Endothelial cell of umbilical vein (primary cell): Measurements from ENCODE around the gene TGM4. TPM values are rescaled to one million over a fixed set of nuclear protein-coding genes. Genes with fewer than 3 reads are reported as not detected.

ENCODE experiments used
- BruUV-seq: library from RNA; stranded (reverse); fragments of 400-500 nt; replicated peaks from 2 replicates; lab custom pipeline; 2021; lab: Mats Ljungman, UMichigan
- CTCF ChIA-PET: fragments of 300-600, 350-600 bp; sonication (Branson Sonifier 250); formaldehyde crosslinking; loops from one replicate; lab custom pipeline; 2021; ENCODE audit warnings: antibody characterized with exemption, inconsistent platforms; lab: Charles Lee
- POLR2A ChIA-PET: fragments of 300-600, 350-600 bp; sonication (Branson Sonifier 250); formaldehyde crosslinking; loops from one replicate; lab custom pipeline; 2021; ENCODE audit warnings: antibody characterized with exemption, inconsistent platforms; lab: Charles Lee
- DNase-seq: peaks from one replicate; pipeline ENCODE4 v3.0.0-alpha.2; 2011; ENCODE audit warnings: low read depth, low spot score
- FAIRE-seq: peaks from 2 replicates; lab custom pipeline; 2011; peaks lifted over from hg19 to GRCh38; lab: Jason Lieb, UNC
- H2AFZ ChIP-seq: 2 replicates; pipeline ENCODE4 v1.6.0; 2012; ENCODE audit warnings: low read depth, low read length, control low read depth, inconsistent platforms
- H3K27ac ChIP-seq: 2 replicates; pipeline ENCODE4 v1.5.1; 2011; ENCODE audit warnings: low read depth, mild to moderate bottlenecking, control low read depth, low read length, moderate library complexity; ENCODE audit not compliant: insufficient read depth
- H3K27me3 ChIP-seq, 2 experiments: 2 replicates each; pipeline versions ENCODE4 v1.6.0 to v1.6.1; 2011; ENCODE audit warnings: low read length in 2 of 2, mixed read lengths in 1 of 2; ENCODE audit not compliant: control insufficient read depth in 2 of 2, insufficient read depth in 2 of 2
- H3K36me3 ChIP-seq, 2 experiments: 2 replicates in 1 of 2; 3 replicates in 1 of 2; pipeline ENCODE4 v1.5.1; 2011; ENCODE audit warnings: low read length in 2 of 2, mild to moderate bottlenecking in 1 of 2, moderate library complexity in 1 of 2; ENCODE audit not compliant: control insufficient read depth in 2 of 2, insufficient read depth in 2 of 2; ENCODE audit errors: extremely low read depth in 1 of 2
- H3K4me1 ChIP-seq: 3 replicates; pipeline ENCODE4 v1.5.1; 2011; ENCODE audit warnings: mild to moderate bottlenecking, low read length; ENCODE audit not compliant: control insufficient read depth, insufficient read depth; ENCODE audit errors: extremely low read depth
- H3K4me2 ChIP-seq: 2 replicates; pipeline ENCODE4 v1.6.1; 2011; ENCODE audit warnings: low read length, control low read depth, mixed read lengths; ENCODE audit not compliant: insufficient read depth
- H3K4me3 ChIP-seq, 3 experiments: fragments of 200-600 bp in 1 of 3; sonication (generic), shearing (Covaris generic) in 1 of 3; replicated peaks in 1 of 3; 2 replicates each; pipeline ENCODE4 v1.5.1; 2011 to 2016; ENCODE audit warnings: control low read depth in 3 of 3, low read length in 3 of 3, mild to moderate bottlenecking in 2 of 3, inconsistent platforms in 1 of 3, low read depth in 1 of 3, moderate library complexity in 1 of 3; ENCODE audit not compliant: insufficient read depth in 1 of 3
- H3K79me2 ChIP-seq: 2 replicates; pipeline ENCODE4 v1.6.0; 2012; ENCODE audit warnings: low read length, inconsistent platforms; ENCODE audit not compliant: control insufficient read depth, insufficient read depth
- H3K9ac ChIP-seq: replicated peaks from 2 replicates; pipeline ENCODE3; 2011; ENCODE audit warnings: low read length, control low read depth; ENCODE audit not compliant: insufficient read depth; ENCODE audit errors: extremely low read depth
- H3K9me1 ChIP-seq: replicated peaks from 3 replicates; pipeline ENCODE4 v1.6.0; 2011; ENCODE audit warnings: mild to moderate bottlenecking, low read length; ENCODE audit not compliant: control insufficient read depth, insufficient read depth; ENCODE audit errors: extremely low read depth
- H3K9me3 ChIP-seq: replicated peaks from 2 replicates; pipeline ENCODE4 v1.5.1; 2012; ENCODE audit warnings: low read length, inconsistent platforms; ENCODE audit not compliant: control insufficient read depth, insufficient read depth
- H4K20me1 ChIP-seq: replicated peaks from 2 replicates; pipeline ENCODE3; 2011; ENCODE audit warnings: mild to moderate bottlenecking, low read length; ENCODE audit not compliant: control insufficient read depth, insufficient read depth; ENCODE audit errors: extremely low read depth
- CTCF ChIP-seq, 2 donors: IDR thresholded peaks; 1 replicate in 1 of 2; 2 replicates in 1 of 2; pipeline ENCODE4 v1.5.1; 2011; ENCODE audit warnings: low read length in 2 of 2, mild to moderate bottlenecking in 2 of 2, moderate library complexity in 2 of 2, control low read depth in 1 of 2, inconsistent platforms in 1 of 2, low read depth in 1 of 2; ENCODE audit not compliant: insufficient read depth in 1 of 2; ENCODE audit errors: extremely low read depth in 1 of 2
- EZH2 ChIP-seq: IDR thresholded peaks from 2 replicates; pipeline ENCODE4 v1.6.1; 2012; ENCODE audit warnings: borderline replicate concordance, low read depth, mild to moderate bottlenecking, moderate library complexity, low read length, inconsistent platforms; ENCODE audit not compliant: severe bottlenecking
- FOS ChIP-seq: IDR thresholded peaks from 2 replicates; pipeline ENCODE4 v1.6.1; 2011; ENCODE audit warnings: mild to moderate bottlenecking, low read length, moderate library complexity, borderline replicate concordance; ENCODE audit not compliant: insufficient read depth
- GATA2 ChIP-seq: IDR thresholded peaks from 2 replicates; pipeline ENCODE4 v1.7.0; 2011; ENCODE audit warnings: low read depth, mild to moderate bottlenecking, moderate library complexity, mixed read lengths, low read length; ENCODE audit not compliant: insufficient read length, insufficient read depth
- JUN ChIP-seq: IDR thresholded peaks from 2 replicates; pipeline ENCODE4 v1.6.1; 2011; ENCODE audit warnings: borderline replicate concordance, low read depth; ENCODE audit not compliant: insufficient read length, insufficient read depth
- MYC ChIP-seq: IDR thresholded peaks from one replicate; pipeline ENCODE4 v1.6.1; 2011; ENCODE audit warnings: mild to moderate bottlenecking, low read depth, low read length
- POLR2A ChIP-seq: IDR thresholded peaks from 2 replicates; pipeline ENCODE4 v1.6.1; 2012; ENCODE audit warnings: low read depth, mild to moderate bottlenecking, control low read depth, low read length
- POLR2AphosphoS5 ChIP-seq: IDR thresholded peaks from 2 replicates; pipeline ENCODE4 v1.6.1; 2012; ENCODE audit warnings: low read depth, mild to moderate bottlenecking, control low read depth, low read length, moderate library complexity; ENCODE audit not compliant: insufficient read depth
- dilution Hi-C: fragments of 300-500 bp; cut with MboI; formaldehyde crosslinking; loops from one replicate; pipeline ENCODE4 v1.15.0; 2019; ENCODE audit warnings: low sequenced_read_pairs; ENCODE audit not compliant: extremely low pct_ligation_motif_present
- intact Hi-C: fragments of 100-400 bp; cut with micrococcal nuclease; formaldehyde crosslinking; loops from one replicate; pipeline ENCODE4 v1.10.0; 2022
- polyA plus RNA-seq, 4 experiments: library from polyadenylated mRNA; depleted of rRNA in 3 of 4; stranded (reverse) in 3 of 4; unstranded in 1 of 4; fragments of >200 nt; gene quantifications; 2 replicates each; pipeline versions ENCODE4 v1.2.1 to v1.2.3, GENCODE V29; 2011 to 2012; ENCODE audit warnings: missing spikeins in 1 of 4
- total RNA-seq: library from RNA; stranded (reverse); gene quantifications from 2 replicates; pipeline ENCODE4 v1.2.3, GENCODE V29; 2021
- TF ChIP-seq, protein P1 (sequence below): IDR thresholded peaks from 2 replicates; pipeline ENCODE4 v1.6.1; 2011; ENCODE audit not compliant: insufficient read depth, insufficient read length

Gene TGM4
- total and polyA plus RNA-seq, 2 donors (not counting 3 experiments of a cell fraction or from before 2014, with no cell fraction given): 0.11 to 0.24 TPM

DNA sequence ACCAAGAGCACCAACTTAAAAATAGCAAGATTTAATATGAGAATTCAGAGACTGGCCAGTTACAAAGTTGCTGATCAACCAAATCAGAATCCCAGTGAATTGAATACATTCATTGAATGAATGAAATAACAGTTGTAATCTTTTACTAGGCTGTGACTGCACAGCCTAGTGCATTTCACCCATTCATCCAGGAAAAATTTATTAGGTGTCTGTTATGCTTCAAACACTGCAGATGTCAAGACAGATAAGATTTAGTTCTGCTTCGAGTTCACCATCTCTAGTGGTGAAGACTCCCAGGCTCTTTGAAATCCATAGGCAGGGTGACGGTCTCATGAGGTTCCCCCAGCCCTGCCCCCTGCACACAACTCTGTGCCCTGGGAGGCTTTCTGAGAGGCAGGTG lies 28.9 kb downstream of the TGM4 start:
- no peaks in the 10 kb centered on the region for H3K9me1 ChIP-seq
- no peak overlapping the region for H3K9ac ChIP-seq
- H3K27ac ChIP-seq: no peak overlapping the region
- TF ChIP-seq FOS (no peak), EZH2 (no peak), MYC (no peak), CTCF (IDR thresholded peaks at IDR 0.05; ENCODE audit: extremely low read depth in 1 of 2, insufficient read depth in 1 of 2, low read depth in 1 of 2, low read length in 2 of 2) (no peak), POLR2AphosphoS5 (no peak), JUN (no peak), POLR2A (no peak), GATA2 (no peak)
- TF ChIP-seq, protein P1, sequence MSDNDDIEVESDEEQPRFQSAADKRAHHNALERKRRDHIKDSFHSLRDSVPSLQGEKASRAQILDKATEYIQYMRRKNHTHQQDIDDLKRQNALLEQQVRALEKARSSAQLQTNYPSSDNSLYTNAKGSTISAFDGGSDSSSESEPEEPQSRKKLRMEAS: no peak
- no peaks in the 10 kb centered on the region for H3K27me3 ChIP-seq
- no peak overlapping the region for H3K4me2 ChIP-seq
- dilution Hi-C loops: no loop called here
- no peaks in the 10 kb centered on the region for H3K36me3 ChIP-seq
- DNase-seq: no peak
- no TSS peak for BruUV-seq
- POLR2A ChIA-PET: no interaction called here
- H2AFZ ChIP-seq: no peak overlapping the region
- CTCF ChIA-PET: no interaction called here
- H3K9me3 ChIP-seq: no peaks in the 10 kb centered on the region
- no peak overlapping the region for H3K4me3 ChIP-seq
- H3K4me1 ChIP-seq: no peaks in the 10 kb centered on the region
- intact Hi-C loops: no loop called here
- FAIRE-seq: no peak
- H4K20me1 ChIP-seq: no peaks in the 10 kb centered on the region
- no peaks in the 10 kb centered on the region for H3K79me2 ChIP-seq
